Loucy (cell line): ENCODE measurements around the gene OPA3.

ENCODE experiments used
- CTCF ChIP-seq: fragments of 200-600 bp; sonication (generic); conservative IDR thresholded peaks from 2 replicates; pipeline ENCODE4 v1.5.1; 2014; ENCODE audit warnings: mild to moderate bottlenecking, antibody characterized with exemption, low read length
- EZH2phosphoT487 ChIP-seq: fragments of 200-600 bp; IDR thresholded peaks from 2 replicates; pipeline ENCODE4 v1.6.1; 2018; ENCODE audit warnings: antibody characterized with exemption, mild to moderate bottlenecking, moderate library complexity, borderline replicate concordance

GRCh38 chr19:45526143-45526542, 58.5 kb downstream of the OPA3 start:
- TF ChIP-seq CTCF: no peak
- no peak for TF ChIP-seq EZH2phosphoT487
